ENCODE results near the gene IGF2.

IGF2 gene

DNA sequence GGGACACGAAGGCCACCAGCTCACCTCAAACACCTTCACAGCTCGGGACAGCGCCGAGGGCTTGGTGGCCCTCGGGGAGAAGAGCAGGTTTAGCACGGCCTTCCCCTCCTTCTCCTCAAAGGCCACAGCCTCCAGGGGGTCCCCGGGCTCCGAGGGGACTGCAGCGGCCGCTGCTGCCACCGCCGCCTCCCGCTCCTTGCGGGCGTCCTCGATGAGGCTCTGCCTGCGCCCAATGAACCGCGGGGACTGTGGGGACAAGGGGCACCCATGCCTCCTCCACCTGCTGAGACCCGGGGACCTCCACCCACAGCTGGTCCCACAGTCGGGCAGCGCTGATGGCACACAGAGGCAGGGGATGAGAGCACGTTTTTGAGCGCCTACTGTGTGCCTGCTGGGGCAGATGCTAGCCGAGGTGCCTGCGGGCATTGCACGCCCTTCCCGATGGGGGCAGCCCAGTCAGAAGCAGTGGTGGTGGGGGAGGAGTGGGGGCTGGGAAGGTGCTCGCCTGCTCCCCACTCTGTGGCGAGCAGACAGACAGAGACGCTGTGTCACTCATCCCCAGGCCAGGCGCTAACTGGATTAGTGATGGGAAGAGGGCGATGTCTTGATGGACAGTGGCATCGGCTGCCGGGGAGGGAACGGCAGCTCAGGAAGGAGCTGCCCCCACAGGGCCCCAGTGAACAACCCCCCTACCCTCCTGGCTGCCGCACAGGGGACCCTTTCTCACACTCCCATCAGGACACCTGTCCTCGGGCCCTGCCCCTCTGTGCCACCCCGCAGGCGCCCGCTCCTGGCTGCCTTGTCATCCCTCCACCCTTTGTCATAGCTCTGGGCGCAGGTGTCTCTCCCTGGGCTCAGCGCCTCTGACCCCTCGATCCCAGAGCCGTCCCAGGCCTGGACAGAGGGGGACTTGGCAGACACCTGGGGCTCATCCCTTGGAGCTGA is 30.7 kb upstream of the IGF2 start:
- no peak for DNase-seq (ENCODE audit: low spot score)

DNA sequence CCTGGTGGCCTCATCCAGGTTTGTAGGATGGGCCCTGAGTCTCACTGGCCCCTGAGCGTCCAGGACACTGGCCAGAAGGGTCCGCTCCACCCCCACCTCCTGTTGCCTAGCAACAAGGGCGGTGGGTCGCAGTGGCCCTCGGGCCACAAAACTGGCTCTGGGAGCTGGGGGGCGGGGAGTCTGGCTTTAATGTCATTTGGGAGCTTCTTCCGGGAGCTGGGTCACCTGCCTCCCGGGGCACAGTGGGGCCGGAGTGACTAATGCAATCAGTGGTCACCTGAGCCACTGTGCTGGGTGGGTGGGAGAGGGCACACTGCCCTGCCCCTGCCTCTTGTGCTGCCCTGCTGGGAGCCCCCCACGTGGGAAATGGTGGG is 29.8 kb upstream of the IGF2 start:
- DNase-seq (ENCODE audit: low spot score): no peak

DNA sequence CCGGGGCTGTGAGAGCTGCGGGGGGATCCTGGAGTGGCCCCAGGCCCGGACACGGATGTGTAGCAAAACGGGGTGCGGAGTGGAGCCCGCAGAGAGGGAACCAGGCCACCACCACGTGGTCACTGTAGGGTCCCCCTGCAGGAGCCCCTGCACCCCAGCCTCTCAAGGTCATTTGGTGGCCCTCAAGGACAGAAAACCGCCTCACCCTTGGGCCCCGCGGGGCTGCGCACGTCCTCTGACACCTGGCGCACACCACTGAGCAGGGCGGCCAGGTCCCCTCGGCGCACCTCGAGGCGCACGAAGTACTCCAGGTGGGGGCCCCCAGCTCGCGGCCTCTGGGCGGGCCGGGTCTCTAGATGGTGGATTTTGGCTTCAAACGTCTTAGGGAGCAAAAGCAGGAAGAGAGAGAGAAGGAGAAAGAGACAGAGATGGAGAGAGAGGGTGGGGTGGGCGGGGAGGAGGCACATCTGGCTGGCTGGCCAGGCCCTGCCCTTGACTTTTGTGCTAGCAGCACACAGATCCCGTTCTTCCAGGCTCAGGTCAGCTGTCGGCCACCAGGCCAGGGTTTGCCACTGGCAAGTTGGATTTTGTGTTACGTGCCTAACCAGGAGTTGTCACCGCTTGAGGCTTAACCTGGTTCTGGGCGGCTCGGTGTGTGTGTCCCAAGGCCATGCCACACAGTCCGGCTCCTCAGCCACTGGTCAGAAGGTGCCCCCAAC is 29.3 kb upstream of the IGF2 start:
- no peak for DNase-seq (ENCODE audit: low spot score)

DNA sequence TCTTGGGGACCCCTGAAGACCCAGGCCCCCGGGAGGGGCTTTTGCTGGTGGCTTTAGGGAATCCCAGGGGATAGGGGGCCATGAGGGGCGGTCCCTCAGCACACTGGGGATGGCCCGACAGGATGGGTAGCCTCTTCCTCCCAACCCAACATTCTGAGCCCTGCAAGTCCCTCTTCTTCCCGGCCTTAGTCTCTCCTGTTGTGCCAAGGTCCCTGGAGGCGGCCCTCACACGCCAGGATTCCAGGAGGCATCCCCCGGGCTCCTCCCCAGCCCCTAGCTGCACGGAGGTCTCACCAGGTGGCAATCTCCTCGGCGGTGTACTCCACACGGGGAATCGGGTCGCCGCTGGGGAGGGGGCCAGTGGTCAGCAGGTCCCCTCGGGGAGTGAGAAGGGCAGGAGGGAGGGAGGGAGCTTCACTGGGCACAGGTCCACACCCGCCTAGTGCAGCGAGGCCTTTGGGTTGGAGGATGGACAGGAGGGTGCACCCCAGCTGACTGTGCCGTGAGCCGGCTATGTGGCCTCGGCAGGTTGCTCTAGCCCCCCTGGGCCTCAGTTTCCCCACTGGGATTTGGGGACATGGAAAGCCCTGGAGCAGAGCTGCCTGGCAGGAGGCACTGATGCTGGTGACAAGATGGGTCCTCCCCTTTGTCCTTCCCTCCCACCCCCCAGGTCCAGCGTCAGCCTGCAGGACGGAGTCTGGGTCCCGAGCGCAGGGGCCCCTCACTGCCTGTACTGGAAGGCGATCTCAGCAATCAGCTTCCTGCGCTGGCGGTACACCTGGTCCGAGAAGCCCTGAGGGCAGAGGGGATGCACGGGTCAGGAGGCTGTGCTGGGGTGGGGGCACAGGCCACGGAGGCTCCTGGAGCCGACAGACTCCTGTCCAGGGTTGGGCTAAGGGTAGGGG is 28.2 kb upstream of the IGF2 start:
- DNase-seq (ENCODE audit: low spot score): no peak

DNA sequence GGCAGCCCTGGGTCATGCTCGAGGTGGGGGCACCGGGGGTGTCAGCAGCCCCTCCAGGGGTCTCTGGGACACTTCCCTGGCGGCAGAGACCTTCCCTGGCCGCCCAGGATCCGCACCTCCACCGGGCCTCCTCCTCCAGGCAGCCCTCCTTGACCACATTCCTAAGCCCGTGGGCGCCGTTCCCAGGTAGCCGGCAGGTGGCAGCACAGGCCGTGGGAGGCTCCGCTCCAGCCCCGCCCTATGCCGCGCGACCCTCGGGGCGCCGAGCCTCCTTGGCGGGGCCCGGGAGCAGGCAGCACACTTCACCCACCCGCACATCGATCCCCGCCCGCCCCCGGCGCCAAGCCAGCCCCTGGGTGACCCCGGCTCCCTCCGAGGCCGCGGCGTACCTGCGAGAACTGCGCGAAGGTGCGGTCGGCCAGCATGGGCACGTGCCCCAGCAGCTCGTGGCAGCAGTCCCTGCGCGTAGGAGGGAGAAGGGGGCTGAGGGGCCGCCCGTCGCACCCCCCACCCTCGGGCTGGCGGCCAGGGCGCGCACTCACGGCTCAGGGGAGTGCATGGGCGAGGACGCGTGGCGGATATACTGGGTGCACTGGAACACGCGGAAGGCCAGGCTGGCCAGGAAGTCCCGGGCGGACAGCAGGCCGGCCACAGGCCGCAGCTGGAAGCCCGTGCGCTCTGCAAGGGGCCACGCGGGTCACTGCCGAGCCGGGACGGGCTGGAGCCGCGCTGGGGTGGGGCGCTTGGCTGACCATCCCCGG is 27.1 kb upstream of the IGF2 start:
- DNase-seq (ENCODE audit: low spot score): no peak

DNA sequence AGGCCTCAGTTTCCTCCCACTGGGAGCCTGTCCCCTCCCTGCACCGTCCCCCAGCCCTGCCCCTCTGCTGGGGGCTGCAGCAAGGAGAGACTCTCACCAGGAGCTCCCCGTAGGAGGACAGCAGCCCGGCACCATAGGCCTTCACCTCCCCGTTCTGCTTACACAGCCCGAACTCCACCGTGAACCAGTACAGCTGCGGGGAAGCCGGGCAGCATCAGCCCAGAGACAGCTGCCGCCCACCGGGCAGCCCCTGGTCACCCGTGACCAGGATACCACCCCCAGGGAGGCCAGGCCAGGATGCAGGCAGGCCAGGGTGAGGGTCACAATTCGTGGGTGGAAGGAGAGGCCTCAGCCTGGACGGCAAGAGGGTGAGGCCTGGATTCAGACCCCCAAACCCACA is 26.4 kb upstream of the IGF2 start:
- DNase-seq (ENCODE audit: low spot score): no peak

DNA sequence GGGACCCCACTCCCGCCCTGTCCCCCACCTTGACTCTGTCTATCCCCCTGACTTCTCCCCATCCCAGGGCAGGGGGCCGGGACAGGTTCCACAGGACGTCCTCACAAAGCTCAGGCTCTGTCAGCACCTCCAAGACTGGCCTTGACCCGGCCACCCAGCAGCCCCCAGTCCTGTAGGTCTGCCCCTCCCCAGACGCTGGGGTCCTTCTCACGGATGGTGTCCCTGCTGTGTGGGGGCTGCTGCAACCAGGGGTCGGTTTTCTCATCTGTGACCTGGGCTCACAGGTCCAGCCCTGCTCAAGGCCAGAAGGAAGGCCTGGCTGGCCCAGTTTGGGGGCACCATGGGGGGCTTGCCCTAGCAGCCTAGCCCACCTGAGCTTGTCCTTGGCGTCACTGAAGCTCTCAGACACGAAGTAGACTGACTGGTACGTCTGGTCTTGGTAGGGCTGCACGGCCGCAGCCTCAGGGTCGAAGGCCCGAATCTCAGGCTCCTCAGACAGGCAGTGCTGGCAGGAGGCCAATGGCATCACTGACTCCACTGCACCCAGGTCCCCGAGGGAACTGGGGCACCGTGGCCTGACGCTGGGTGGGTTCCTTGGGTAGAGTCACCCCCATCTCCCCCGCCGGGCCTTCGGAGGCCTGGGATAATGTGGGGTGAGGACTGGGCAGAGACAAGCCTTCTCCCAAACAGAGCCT is 25.8 kb upstream of the IGF2 start:
- no peak for DNase-seq (ENCODE audit: low spot score)

DNA sequence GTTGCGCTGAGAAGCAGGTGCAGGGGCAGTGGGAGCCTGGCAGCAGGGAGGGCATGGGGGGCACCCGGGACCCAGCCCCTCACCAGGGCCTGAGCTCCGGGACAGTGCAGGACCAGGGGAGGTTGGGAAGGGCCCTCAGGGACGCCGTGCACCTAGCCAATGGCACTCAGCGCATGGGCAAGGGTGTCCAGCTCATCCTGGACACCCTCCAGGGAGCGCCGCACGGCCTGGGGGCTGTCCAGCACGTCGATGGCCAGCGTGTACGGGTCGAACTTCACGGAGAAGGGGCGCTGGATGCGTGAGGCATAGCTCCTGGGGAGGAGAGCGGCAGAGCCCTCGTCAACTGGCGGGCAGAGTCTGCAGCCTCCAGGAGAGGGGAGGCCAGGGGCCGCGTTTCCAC is 24.9 kb upstream of the IGF2 start:
- no peak for DNase-seq (ENCODE audit: low spot score)

DNA sequence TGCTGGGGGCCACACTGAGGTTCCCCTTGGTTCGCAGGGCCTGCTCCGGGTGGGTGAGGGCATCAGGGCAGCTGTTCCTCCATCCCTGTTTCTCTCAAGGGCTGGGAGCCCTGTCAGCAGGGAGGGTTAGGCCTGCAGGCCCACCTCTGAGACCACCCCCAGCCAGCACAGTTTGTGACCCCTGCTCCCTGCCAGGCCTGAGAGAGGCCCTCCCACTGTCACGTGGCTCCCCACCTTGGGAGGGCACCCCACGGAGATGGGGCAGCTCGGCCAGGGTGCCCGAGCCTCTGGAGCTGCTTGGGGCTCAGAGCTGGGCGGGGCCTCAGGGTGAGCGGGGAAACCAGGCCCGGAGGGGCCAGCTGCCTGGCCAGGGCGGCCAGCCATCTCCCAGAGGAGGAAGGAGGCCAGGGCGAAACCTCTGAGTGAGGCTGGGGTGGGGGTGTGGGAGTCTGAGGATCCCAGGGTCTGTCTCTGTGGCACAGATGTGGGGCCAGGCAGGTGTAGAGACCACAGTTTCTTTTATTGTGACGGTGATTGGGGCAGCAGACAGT is 24.3 kb upstream of the IGF2 start:
- DNase-seq (ENCODE audit: low spot score): no peak

DNA sequence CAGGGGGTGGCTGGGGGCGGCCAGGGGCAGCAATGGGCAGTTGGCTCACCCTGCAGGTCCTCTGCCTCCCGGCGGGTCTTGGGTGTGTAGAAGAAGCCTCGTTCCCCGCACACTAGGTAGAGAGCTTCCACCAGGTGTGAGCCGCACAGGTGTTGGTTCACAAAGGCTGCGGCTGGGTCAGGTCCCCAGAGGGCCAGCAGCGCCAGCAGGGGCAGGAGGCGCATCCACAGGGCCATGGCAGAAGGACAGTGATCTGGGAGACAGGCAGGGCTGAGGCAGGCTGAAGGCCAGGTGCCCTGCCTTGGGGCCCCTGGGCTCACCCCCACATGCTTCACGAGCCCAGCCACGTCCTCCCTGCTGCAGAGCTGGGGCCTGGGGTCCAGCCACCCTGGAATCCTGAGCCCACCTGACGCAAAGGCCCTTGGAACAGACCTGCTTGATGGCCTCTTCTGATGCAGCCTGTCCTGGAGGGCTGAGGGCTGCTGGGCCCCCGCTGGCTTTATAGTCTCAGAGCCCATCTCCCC is 21.6 kb upstream of the IGF2 start, which contains the start of gene INS:
INS (minus strand) TSS at position 474 of the 524 bp plus-strand sequence; CDS start at position 236, 238 bp downstream.
- DNase-seq (ENCODE audit: low spot score): no peak

DNA sequence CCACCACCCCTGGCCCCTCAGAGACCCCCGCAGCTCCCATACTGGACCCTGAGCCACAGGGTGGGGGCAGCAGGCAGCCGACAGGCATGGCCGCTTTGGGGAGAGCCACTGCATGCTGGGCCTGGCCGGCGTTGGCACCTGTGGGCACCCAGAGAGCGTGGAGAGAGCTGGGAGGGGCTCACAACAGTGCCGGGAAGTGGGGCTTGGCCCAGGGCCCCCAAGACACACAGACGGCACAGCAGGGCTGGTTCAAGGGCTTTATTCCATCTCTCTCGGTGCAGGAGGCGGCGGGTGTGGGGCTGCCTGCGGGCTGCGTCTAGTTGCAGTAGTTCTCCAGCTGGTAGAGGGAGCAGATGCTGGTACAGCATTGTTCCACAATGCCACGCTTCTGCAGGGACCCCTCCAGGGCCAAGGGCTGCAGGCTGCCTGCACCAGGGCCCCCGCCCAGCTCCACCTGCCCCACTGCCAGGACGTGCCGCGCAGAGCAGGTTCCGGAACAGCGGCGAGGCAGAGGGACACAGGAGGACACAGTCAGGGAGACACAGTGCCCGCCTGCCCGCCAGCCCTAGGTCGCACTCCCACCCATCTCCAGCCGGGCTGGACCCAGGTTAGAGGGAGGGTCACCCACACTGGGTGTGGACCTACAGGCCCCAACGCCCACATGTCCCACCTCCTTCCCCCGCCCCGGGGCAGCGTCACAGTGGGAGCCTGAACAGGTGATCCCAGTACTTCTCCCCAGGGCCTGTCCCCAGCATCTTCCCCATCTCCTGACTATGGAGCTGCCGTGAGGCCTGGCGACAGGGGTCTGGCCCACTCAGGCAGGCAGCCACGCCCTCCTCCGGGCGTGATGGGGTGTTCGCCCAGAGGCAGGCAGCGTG is 20.6 kb upstream of the IGF2 start:
- no peak for DNase-seq (ENCODE audit: low spot score)

DNA sequence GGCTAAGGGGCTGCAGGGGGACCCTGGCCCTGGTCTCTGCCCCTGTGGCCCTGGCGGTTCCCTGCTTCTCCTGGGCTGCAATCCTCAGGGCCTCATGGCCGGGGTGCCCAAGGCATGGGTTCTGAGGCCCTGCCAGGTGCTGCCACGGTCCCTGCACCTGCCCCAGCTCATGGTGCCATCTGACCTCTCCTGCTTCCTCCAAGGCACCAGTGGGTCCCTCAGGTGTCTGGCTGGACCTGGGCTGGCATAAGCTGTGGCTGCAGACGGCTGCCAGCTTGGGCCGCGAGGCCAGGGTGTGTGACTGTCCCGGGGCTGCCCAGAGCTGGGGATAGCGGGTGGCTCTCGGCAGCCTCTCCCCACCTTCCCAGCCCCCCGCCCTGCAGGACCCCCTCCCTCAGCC is 19.8 kb upstream of the IGF2 start:
- no peak for DNase-seq (ENCODE audit: low spot score)

DNA sequence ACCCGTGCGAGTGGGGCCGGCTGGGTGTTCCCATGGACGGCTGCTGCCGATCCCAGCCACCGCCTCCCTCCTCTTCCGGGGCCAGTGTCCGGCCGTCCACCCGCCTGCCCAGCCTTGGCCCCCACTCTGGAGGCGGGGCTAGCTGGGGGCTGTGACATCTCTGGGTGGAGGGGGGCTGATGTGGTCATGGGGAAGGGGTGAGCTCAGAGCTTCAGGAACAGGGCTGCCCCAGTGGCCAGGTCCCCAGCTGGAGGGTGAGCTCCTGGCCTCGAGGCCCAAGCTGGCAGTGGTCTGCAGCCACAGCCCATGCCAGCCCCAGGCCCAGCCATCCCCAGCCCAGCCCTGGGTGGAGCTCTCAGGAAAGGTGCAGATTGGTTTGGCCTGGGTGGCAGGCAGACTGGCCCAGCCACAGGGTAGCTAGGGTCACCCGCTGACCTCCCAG is 19.1 kb upstream of the IGF2 start:
- no peak for DNase-seq (ENCODE audit: low spot score)

DNA sequence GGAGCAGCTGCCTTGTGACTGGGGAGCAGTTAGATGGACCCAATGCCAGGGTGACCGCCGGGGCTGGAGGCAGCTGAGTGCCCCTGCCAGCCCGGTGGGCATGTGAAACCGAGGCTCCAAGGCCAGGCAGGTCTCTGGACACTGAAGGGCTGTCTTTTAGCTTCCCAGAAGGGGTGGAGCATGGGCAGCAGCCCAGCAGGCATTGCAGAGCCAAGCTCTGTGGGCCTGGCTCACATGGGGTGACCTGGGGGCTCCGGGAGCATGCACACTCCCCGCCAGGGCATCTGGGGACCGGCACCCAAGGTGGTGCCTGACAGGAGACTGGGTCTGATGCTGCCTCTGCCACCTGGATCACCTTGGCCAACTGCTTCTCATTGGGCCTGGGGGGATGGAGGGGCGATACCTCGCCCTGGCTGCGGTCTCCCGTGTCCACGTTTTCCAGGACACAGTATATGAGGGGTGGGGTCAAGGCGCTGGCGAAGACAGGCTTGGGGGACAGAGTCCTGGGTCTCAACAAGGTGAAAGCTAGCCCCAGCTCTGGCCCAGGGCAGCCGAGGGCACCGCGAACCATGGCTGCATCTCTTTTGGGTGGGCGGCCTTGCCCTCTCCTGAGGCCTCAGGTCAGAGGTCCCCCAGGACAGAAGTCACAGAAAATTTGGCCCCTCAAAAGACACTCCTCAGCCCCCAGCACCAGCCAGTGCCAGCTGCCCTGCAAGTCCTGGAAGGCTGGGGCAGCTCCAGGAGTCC is 18.3 kb upstream of the IGF2 start:
- DNase-seq (ENCODE audit: low spot score): no peak

DNA sequence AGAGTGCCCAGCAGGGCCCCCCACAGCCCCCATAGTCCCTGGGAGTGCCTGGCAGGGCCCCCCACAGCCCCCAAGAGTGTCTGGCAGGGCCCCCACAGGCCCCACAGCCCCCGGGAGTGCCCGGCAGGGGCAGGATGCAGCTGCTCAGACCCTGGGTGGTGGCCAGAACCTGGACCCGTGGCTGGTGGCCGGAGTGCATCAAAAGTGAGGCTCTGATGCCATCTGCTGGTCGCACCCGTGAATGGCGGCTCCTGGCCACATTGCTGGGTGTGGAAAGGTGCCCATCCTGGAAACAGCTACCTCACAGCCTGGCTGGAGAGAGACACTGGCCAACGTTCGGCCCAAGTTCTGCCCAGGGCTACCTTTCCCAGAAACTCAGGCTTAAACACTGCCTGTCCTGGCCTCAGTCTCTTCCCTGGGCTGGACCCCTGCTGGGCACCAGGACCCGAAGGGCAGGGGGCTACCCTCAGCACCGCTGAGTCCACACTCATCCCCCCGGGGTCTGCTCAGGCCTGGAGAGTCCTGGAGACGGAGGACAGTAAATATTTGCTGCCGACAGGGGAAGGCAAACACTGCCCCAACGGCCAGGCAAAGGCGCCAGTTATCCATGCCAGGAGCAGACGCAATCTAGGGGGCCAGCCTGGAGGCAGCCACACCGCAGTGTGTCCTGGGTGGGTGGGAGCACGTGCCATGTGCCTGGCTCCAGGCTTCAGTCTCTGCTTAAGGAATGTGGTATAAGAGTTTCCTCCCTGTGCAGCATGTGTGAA is 17.4 kb upstream of the IGF2 start:
- DNase-seq (ENCODE audit: low spot score): peak; percentile 23

DNA sequence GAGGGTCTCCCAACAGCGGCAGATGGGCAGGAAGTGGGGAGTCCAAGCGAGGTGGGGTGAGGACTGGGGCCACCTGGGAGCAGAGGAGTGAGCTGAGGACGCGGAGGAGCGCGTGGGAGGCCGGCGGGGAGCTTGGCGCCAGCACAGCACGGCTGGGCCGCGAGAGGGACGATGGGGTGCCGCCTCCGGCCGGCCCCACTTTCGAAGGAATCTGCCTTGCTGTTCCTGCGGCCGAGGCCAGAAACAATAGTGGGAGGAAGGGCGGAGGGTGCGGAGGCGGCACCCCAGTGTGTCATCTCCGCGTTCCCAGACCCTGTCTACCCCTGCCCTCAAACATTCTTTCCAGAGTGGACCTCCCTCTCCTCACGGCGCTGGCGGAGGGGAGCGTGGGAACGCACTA is 16.3 kb upstream of the IGF2 start:
- no peak for DNase-seq (ENCODE audit: low spot score)

DNA sequence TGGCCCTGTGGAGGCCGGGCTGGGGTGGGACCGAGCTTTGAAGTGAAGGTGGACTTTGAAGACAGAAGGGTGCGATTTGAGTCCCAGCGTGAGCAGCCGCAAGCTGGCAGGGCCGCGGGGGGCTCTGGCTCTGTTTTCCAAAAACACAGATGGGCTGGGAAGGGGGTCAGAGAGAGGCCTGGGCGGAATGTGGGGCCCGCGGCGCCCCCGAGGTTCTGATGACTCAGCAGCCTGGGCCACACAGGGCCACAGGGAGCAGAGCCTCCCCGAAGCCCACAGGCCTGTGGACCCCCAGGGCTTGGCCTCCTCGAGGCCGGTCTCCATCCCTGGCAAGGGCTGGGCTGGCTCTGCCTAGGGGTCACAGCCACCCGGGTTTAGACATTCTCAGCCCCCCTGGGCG is 15.7 kb upstream of the IGF2 start:
- DNase-seq (ENCODE audit: low spot score): no peak

DNA sequence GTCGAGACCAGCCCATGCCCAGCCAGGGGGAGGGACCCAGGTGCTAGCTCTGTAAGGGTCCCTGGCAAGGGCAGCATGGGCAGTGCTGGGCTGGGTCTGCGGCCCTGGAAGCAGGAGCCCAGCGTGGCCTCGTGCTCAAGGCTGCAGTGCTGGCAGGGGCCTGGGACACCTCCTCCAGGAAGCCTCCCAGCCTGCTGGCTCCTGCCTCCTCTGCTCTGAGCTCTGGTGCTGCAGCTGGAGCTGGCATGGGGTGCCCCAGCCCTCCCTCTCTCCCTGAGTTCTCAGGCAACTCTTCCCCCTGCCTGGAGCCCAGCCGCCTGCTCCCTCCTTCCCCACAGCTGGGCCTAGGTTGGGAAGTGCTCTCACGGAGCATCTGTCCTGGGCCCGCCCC is 15.0 kb upstream of the IGF2 start:
- no peak for DNase-seq (ENCODE audit: low spot score)
